Measurements from ENCODE around the gene CAMK1D. TPM values are rescaled to one million over a fixed set of nuclear protein-coding genes. Genes with fewer than 3 reads are reported as not detected.

Gene CAMK1D
- total RNA-seq, 2 donors from 2014 or later = 4.8 to 14.5 TPM

GRCh38 chr10:12409161-12409560 is 59.8 kb downstream of the CAMK1D start:
- intact Hi-C loops (cut with DNase I) = loop anchor here (10.0 kb wide), 1 partner anchor 54 kb away; no protein-coding TSS in a partner anchor
- no peak overlapping the region for H3K4me3 ChIP-seq
- TF ChIP-seq POLR2A (IDR thresholded peaks at IDR 0.05) (no peak), CTCF (IDR thresholded peaks at IDR 0.05) (no peak), POLR2AphosphoS5 (IDR thresholded peaks at IDR 0.05) (no peak)
- H3K36me3 ChIP-seq = no peaks in the 10 kb centered on the region
- no peak overlapping the region for H3K27ac ChIP-seq
- H3K4me1 ChIP-seq (replicated peaks) = no peaks in the 10 kb centered on the region
- no peaks in the 10 kb centered on the region for H3K27me3 ChIP-seq (replicated peaks; ENCODE audit: insufficient read depth)
- H3K9me3 ChIP-seq = no peaks in the 10 kb centered on the region
- WGBS = 92% methylated on average over 11 of the region's 11 CpGs
- no peak for DNase-seq (ENCODE audit: low spot score)

- H3K4me3 ChIP-seq = no peak overlapping the region
- H3K27ac ChIP-seq = no peak overlapping the region
- no peak for DNase-seq (ENCODE audit: low spot score)
- TF ChIP-seq CTCF (IDR thresholded peaks at IDR 0.05) (no peak), POLR2A (IDR thresholded peaks at IDR 0.05) (no peak), POLR2AphosphoS5 (IDR thresholded peaks at IDR 0.05) (no peak)
- intact Hi-C loops (cut with DNase I) = loop anchor here (10.0 kb wide), 1 partner anchor 55 kb away; no protein-coding TSS in a partner anchor
- H3K9me3 ChIP-seq = no peaks in the 10 kb centered on the region
- WGBS = 95% methylated on average over 5 of the region's 5 CpGs
- H3K36me3 ChIP-seq = no peaks in the 10 kb centered on the region
- H3K4me1 ChIP-seq (replicated peaks) = no peaks in the 10 kb centered on the region
- H3K27me3 ChIP-seq (replicated peaks; ENCODE audit: insufficient read depth) = no peaks in the 10 kb centered on the region
These were observed 60.3 kb downstream of the CAMK1D start for GRCh38 chr10:12409613-12410012.

GRCh38 chr10:12412666-12413368 is 63.5 kb downstream of the CAMK1D start:
- WGBS = 91% methylated on average over 9 of the region's 9 CpGs
- DNase-seq (ENCODE audit: low spot score) = no peak
- intact Hi-C loops (cut with DNase I) = no loop called here
- Histone ChIP-seq H3K4me3 (no peak overlapping the region), H3K4me1 (replicated peaks) (no peaks in the 10 kb centered on the region), H3K36me3 (no peaks in the 10 kb centered on the region), H3K9me3 (no peaks in the 10 kb centered on the region), H3K27ac (no peak overlapping the region), H3K27me3 (replicated peaks; ENCODE audit: insufficient read depth) (no peaks in the 10 kb centered on the region)
- TF ChIP-seq POLR2AphosphoS5 (IDR thresholded peaks at IDR 0.05) (no peak), POLR2A (IDR thresholded peaks at IDR 0.05) (no peak), CTCF (IDR thresholded peaks at IDR 0.05) (no peak)

GRCh38 chr10:12413369-12413711 is 64.0 kb downstream of the CAMK1D start:
- TF ChIP-seq CTCF (IDR thresholded peaks at IDR 0.05) (no peak), POLR2A (IDR thresholded peaks at IDR 0.05) (no peak), POLR2AphosphoS5 (IDR thresholded peaks at IDR 0.05) (no peak)
- no peak overlapping the region for H3K4me3 ChIP-seq
- H3K27me3 ChIP-seq (replicated peaks; ENCODE audit: insufficient read depth) = no peaks in the 10 kb centered on the region
- H3K9me3 ChIP-seq = no peaks in the 10 kb centered on the region
- no peaks in the 10 kb centered on the region for H3K36me3 ChIP-seq
- no peaks in the 10 kb centered on the region for H3K4me1 ChIP-seq (replicated peaks)
- no peak for DNase-seq (ENCODE audit: low spot score)
- 96% methylated on average over 1 of the region's 1 CpG for WGBS
- H3K27ac ChIP-seq = no peak overlapping the region
- intact Hi-C loops (cut with DNase I) = no loop called here
